Measurements from ENCODE around the gene COL11A2. TPM values are rescaled to one million over a fixed set of nuclear protein-coding genes. Genes with fewer than 3 reads are reported as not detected.

Gene COL11A2
- total and polyA plus RNA-seq, 2 of the 13 experiments (the other 11 are each of a cell fraction or from before 2014, with no cell fraction given): 0.55 TPM

- Histone ChIP-seq H3K36me3 (replicated peaks in 1 of 2; ENCODE audit: control insufficient read depth in 1 of 2, insufficient read depth in 2 of 2, low read length in 2 of 2) (peaks cover 19 to 34% of the 10 kb centered on the region in 2 experiments), H3K4me2 (ENCODE audit: low read depth, low read length) (no peak overlapping the region), H3K27me3 (ENCODE audit: control insufficient read depth in 1 of 2, insufficient read depth in 2 of 2, low read length in 2 of 2) (peaks cover 0 to 4% of the 10 kb centered on the region in 2 experiments; a peak in 1 of 5 replicates), H2AFZ (ENCODE audit: low read length) (no peak overlapping the region), H3K79me2 (ENCODE audit: insufficient read depth, low read length) (peaks cover 7% of the 10 kb centered on the region), H3K9me3 (ENCODE audit: low read length) (no peaks in the 10 kb centered on the region), H3K9ac (ENCODE audit: insufficient read depth, low read depth, low read length) (no peak overlapping the region), H3K4me1 (ENCODE audit: insufficient read depth, low read length) (peaks cover 44% of the 10 kb centered on the region), H3K4me3 (replicated peaks in 1 of 3; ENCODE audit: insufficient read depth in 1 of 3, low read depth in 2 of 3, low read length in 3 of 3) (no peak overlapping the region), H4K20me1 (ENCODE audit: insufficient read depth, low read length) (peaks cover 16% of the 10 kb centered on the region), H3K27ac (ENCODE audit: extremely low read length, insufficient read depth, low read length) (no peak overlapping the region)
- no TSS peak for BruUV-seq (replicated peaks)
- in situ Hi-C loops (cut with HindIII; ENCODE audit: extremely low pct_ligation_motif_present, low pct_unique_long_range_greater_than_20kb) (no loop called here), intact Hi-C loops (cut with micrococcal nuclease; ENCODE audit: unreplicated experiment) (loop anchor here (5.0 kb wide), 2 partner anchors 197 to 223 kb away; partner anchors contain the start of gene KIFC1)
- POLR2A ChIA-PET: no interaction called here
- no peak for ATAC-seq
- CTCF ChIA-PET (ENCODE audit: low intra/inter-chr PET ratio, low total read pairs): no interaction called here
- no peak for DNase-seq (ENCODE audit: low spot score)
- WGBS (ENCODE audit: low lambda C conversion rate): 93% methylated on average over 15 of the region's 15 CpGs
- no peak for FAIRE-seq
- no peak for TF ChIP-seq FOXO4 (CRISPR knock-in tag; conservative IDR thresholded peaks at IDR 0.05)
- TF ChIP-seq ZFP36 (IDR thresholded peaks at IDR 0.05; ENCODE audit: borderline replicate concordance, low read depth, low read length, partially characterized antibody): no peak
- no peak for TF ChIP-seq HNRNPLL (IDR thresholded peaks at IDR 0.05; ENCODE audit: low read depth, low read length, poor library complexity, severe bottlenecking)
- TF ChIP-seq ZNF672 (CRISPR knock-in tag; IDR thresholded peaks at IDR 0.05): no peak
- no peak for TF ChIP-seq ZNF234 (CRISPR knock-in tag; conservative IDR thresholded peaks at IDR 0.05)
- TF ChIP-seq TRIM24 (CRISPR knock-in tag; IDR thresholded peaks at IDR 0.05): no peak
- no peak for TF ChIP-seq ZNF580 (CRISPR knock-in tag; IDR thresholded peaks at IDR 0.05; ENCODE audit: borderline replicate concordance, low read depth)
- peak; percentile 90 for TF ChIP-seq MIER2 (CRISPR knock-in tag; IDR thresholded peaks at IDR 0.05)
- no peak for TF ChIP-seq TCF7L2 (IDR thresholded peaks at IDR 0.05; ENCODE audit: low read depth, low read length)
- no peak for TF ChIP-seq REL (CRISPR knock-in tag; conservative IDR thresholded peaks at IDR 0.05)
- TF ChIP-seq ZNF691 (CRISPR knock-in tag; IDR thresholded peaks at IDR 0.05; ENCODE audit: borderline replicate concordance, low read depth): no peak
- no peak for TF ChIP-seq HDAC2 (CRISPR knock-in tag; IDR thresholded peaks at IDR 0.05)
- TF ChIP-seq NFYC (CRISPR knock-in tag; IDR thresholded peaks at IDR 0.05): no peak
- no peak for TF ChIP-seq SIN3A (IDR thresholded peaks at IDR 0.05; ENCODE audit: borderline replicate concordance, low read depth, low read length)
- peak; percentile 50 for TF ChIP-seq RARA (CRISPR knock-in tag; IDR thresholded peaks at IDR 0.05)
- TF ChIP-seq HNRNPK (IDR thresholded peaks at IDR 0.05; ENCODE audit: low read depth, low read length, poor library complexity, severe bottlenecking): no peak
- no peak for TF ChIP-seq ZNF557 (CRISPR knock-in tag; IDR thresholded peaks at IDR 0.05)
- TF ChIP-seq GTF2F1 (IDR thresholded peaks at IDR 0.05; ENCODE audit: low read length): no peak
- no peak for TF ChIP-seq ZC3H4 (CRISPR knock-in tag; IDR thresholded peaks at IDR 0.05; ENCODE audit: borderline replicate concordance)
- 0 out of 2 replicates have a peak, but pooled peaks have one; percentile 30 for TF ChIP-seq NR2F6 (IDR thresholded peaks at IDR 0.05)
- TF ChIP-seq NR2F6 (CRISPR knock-in tag; IDR thresholded peaks at IDR 0.05): 0 out of 2 replicates have a peak, but pooled peaks have one; percentile 32
These were observed 3.3 kb upstream of the COL11A2 start for GRCh38 chr6:33195304-33196165.
